Left renal cortex interstitium (tissue), 4 donors: ENCODE results near the gene PEX1. TPM values are rescaled to one million over a fixed set of nuclear protein-coding genes. Genes with fewer than 3 reads are reported as not detected.
"Not testable (repeated sequence)": the region's sequence is repeated elsewhere in the genome, so short reads cannot be mapped to it uniquely, and the experiment has no call there.

Source experiments
- DNase-seq, 4 donors: peaks; one replicate each; pipeline ENCODE4 v3.0.0-alpha.2; 2013; ENCODE audit warnings: low read depth in 4 of 4, low spot score in 2 of 4, missing footprints in 1 of 4
- polyA plus RNA-seq, 4 donors: library from polyadenylated mRNA; unstranded; fragments of 120-200 nt; gene quantifications; one replicate each; pipeline ENCODE4 v1.2.1, GENCODE V29; 2013; ENCODE audit not compliant: insufficient read length in 4 of 4

Gene PEX1
- polyA plus RNA-seq, 4 donors = 28.3 to 58.6 (median 37.9) TPM

GRCh38 chr7:92462560-92462959, 65.8 kb downstream of the PEX1 start:
- no peak for DNase-seq

- DNase-seq = peak in 1 of 4 donors; percentile 29
Measured at GRCh38 chr7:92461027-92462003, 67.0 kb downstream of the PEX1 start.

- no peak for DNase-seq
Measured at GRCh38 chr7:92460510-92460909, 67.8 kb downstream of the PEX1 start.

GRCh38 chr7:92460109-92460508, 68.2 kb downstream of the PEX1 start:
- DNase-seq = no peak

GRCh38 chr7:92456236-92456635, 72.1 kb downstream of the PEX1 start:
- DNase-seq = no peak

GRCh38 chr7:92451645-92452044, 76.7 kb downstream of the PEX1 start:
- no peak for DNase-seq

GRCh38 chr7:92448205-92448747, 80.0 kb downstream of the PEX1 start:
- peak in 3 of 4 donors; percentile 47 to 65 (median 55) for DNase-seq

- peak in 3 of 4 donors; percentile 63 to 89 (median 81) for DNase-seq
Measured at GRCh38 chr7:92447345-92448204, 80.7 kb downstream of the PEX1 start, which contains the start of gene GATAD1. Gene GATAD1, plus strand, starts transcription at chr7:92447482. Its CDS starts 248 bp downstream, at chr7:92447730.

GRCh38 chr7:92446869-92447344, 81.4 kb downstream of the PEX1 start:
- peak in 1 of 4 donors; percentile 81 for DNase-seq

GRCh38 chr7:92442720-92443119, 85.6 kb downstream of the PEX1 start:
- DNase-seq = not testable (repeated sequence)

GRCh38 chr7:92437956-92438491, 90.3 kb downstream of the PEX1 start:
- no peak for DNase-seq

Other genes starting within 250 kb of the PEX1 start
- 10 to 100 TPM; 29.5 to 74.9 (median 44.2) TPM for gene GATAD1, start 81.0 kb downstream of the PEX1 start, polyA plus RNA-seq
- gene ERVW-1, start 50.6 kb downstream of the PEX1 start, polyA plus RNA-seq = 1 to 10 TPM in 2 of 4 donors, under 1 TPM in 2; 0.30 to 2.9 (median 1.4) TPM
- gene RBM48, start 275 bp upstream of the PEX1 start, polyA plus RNA-seq = 10 to 100 TPM; 14.3 to 19.6 (median 17.1) TPM
- gene FAM133B, start 61.9 kb upstream of the PEX1 start, polyA plus RNA-seq = 10 to 100 TPM; 37.7 to 57.2 (median 50.2) TPM